IPS DF 4.7 (cell line): ENCODE data around the gene SEMA3C.

Source experiments
- DNase-seq: peaks from one replicate; pipeline ENCODE4 v3.0.0-alpha.2; 2013; ENCODE audit warnings: low spot score; ENCODE audit errors: extremely low read depth

SEMA3C gene

DNA sequence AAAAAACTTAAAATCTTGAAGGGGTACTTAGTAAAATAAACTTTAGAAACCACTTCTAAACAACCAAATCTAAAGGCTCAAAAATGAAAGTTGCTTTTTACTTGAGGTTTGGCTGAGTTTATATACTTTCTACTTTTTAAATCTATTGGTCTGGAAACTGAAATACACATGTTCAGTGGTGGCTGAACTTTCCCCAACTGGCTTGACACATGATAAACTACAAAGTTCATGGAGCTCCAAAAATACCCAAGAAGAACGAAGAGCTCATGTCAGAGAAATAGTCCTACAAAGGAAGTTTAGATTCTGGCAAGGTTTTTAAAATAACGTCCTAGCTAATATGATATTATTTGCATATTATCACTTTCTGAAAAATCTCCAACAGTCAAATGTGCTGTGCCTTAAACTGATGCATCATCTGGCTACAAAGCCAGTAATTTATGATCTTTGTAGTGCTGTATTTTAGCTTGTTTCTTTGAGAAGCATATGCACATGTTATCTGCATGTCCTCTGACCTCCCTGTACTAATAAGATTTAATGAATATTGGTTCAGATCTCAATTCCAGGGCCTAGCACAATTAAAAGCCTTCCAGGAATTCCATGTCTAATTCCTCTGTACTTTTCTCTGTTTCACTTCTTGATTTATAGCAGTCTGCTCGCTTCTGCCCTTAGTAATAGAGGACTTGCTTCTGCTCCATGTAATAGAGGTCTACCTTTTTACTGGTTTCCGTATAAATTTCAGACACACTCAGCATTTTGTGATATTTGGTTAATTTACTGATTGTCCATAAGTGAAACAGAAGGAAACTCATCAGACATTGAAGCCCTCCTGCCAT, 28.2 kb downstream of the SEMA3C start:
- no peak for DNase-seq

DNA sequence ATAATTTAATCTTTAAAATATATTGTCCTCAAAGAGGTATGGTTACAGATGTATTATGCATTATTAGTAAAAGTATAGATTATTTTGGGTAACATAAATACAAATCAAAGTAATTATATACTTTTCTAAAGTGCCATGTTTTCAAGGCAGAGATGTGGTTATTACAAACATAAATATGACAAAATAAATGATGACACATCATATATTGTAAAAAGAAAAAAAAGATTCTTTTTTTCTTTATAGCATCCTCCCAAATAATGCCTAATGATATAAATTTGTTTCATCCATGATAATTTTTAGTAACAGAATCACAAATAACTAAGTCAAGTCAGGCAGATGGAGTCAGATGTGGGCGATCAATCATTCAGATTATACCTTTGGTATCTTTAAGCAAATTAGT, 29.3 kb downstream of the SEMA3C start:
- no peak for DNase-seq

DNA sequence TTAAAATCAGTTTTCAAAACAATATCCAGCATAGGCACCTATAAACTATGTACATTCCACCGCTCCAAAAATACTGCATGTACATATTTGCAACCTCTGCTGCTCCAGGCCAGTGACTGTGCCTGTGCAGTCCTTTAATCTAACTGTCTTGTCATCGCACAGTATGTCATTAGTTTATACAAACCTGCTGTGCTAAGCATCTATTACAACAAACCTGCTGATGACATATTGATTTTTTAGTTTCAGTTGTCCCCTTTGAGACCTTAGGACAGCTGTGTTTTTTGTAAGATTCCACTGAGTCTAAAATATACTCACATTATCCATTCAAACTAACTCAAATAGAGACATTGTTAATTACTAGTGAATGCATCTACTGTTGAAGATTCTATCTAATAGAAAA, 33.1 kb downstream of the SEMA3C start:
- DNase-seq, result no peak

DNA sequence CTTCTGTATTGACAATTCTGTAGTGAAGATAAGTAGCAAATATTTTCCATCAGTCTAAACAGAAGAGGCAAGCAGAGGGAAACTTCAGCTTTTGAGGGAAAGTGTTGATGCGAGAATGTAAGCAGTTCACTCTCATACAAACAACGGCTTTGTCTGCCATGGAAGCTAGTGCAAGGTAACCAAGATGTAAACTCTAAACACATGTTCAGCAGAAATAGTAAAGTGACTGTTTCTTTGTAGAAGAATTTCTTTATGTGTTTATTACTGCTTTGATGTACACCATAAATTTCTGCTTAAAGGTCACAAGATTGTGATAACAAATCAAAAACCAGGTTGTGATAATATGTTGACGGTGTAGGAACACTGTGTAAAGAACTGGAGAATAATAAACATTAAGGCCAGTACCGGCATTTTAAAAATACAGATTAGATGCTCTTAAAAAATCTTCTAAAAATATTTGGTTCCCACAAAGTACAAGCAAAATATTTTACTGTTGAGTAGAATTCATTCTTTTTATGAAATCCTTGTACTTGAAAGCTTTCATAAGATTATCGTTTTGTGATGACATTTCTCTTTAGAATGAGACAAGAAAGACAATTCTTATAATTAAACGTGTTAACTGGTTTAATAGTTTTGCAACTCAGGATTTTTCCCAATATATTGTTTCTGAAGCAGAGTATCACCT, 34.2 kb downstream of the SEMA3C start:
- no peak for DNase-seq

DNA sequence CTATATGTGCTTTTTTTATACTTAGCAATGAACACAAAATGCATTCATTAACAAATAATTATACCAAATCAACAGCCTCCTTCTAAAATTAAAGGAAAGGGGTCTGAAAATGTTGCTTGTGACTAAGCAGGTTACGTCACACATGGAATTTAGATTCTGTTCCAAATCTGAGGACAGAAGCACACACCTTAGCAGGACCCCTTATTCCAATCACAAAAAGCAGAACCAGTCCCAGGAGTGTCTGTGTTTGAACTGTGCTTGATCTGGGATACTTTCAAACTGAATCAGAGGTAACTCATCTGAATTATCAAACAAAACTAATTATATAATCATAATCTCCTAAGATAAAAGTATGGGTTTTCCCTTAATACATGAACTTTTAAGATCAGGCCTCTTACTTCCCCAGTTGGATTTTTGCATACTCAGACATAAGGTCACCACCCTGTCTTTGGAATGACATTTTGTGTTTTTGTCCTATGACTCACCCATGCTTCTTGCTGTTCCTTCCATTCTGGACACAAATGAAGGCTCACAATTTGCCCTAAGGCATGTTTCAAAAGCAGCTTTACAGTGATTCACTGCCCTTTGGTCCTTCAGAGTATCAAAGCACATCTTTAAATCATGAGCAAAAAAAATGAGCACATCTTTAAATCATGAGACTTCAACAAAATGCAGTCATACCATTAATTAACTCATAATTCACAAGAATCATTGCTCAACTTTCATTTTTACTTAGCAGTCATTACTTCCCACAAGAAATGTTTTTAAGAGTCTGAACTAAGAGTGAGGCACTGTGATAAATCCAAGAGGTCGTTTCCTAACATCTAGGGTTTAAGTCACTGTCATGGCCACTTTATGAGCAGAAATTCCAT, 35.5 kb downstream of the SEMA3C start:
- no peak for DNase-seq

DNA sequence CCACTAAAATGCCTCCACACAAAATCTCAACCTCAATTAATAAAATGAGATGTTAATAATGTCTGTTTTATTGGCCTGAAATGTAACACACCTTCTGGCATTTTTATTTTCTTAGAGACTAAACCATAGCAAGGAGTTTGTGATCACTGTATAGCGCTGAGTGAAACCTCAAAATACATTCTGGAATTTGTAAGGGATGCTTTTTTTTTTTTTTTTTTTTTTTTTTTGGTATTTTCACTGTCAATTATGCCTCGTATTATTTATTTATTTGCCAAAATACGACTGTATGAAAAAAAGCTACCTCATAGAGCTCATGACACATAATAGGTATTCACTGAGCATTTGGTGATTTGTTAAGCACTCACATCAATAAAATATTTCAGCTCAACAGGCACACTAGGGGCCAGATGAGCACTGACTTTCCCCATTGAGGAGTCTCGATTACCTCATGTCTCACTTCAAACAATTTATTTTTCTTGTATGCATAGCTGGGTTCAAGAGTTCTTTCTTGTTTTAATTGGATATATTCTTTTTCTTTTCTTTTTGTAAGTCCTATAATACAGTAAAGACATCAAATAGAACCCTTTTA, 36.5 kb downstream of the SEMA3C start:
- no peak for DNase-seq

DNA sequence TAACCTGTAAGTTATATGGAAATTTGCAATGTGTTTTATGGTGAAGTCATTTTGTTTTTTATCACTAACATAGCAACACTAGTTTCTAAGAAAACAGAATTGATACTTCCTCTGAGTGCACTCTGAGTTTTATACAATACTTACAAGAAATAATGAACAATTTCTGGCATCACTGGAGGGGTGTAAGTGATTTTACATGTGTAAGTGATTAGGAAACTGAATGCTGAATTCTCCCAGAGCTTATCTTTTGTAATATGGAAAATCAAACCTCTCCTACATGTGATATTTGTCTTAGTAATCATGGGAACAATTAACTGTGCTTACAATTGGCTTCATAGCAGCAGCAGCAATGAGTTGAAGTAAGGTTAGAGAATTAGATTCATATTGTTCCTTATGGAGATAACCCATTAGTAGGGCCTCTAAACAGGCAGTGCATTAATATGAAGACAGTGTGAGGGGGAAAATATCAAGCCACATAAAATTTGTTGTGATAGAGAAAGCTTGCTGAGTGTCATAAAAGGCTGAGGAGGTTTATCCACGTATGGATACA, 37.4 kb downstream of the SEMA3C start:
- DNase-seq, result no peak

DNA sequence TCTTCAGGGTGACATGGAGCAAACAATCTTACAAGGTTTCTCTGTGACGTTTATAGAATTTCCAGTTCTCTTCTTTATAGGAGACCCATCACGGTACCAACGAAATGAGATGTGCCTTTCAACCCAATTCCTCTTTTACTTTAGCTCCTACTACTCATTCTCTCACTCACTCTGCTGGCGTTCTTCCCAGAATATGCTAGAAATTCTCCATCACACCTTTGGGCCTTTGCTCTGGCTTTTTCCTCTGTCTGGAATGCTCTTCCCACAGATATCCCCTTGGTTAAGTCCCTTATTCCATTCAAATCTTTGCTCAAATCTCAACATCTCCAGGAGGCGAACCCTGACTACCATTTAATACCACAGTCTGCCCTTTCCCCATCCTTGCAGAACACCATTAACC, 39.0 kb downstream of the SEMA3C start:
- no peak for DNase-seq

DNA sequence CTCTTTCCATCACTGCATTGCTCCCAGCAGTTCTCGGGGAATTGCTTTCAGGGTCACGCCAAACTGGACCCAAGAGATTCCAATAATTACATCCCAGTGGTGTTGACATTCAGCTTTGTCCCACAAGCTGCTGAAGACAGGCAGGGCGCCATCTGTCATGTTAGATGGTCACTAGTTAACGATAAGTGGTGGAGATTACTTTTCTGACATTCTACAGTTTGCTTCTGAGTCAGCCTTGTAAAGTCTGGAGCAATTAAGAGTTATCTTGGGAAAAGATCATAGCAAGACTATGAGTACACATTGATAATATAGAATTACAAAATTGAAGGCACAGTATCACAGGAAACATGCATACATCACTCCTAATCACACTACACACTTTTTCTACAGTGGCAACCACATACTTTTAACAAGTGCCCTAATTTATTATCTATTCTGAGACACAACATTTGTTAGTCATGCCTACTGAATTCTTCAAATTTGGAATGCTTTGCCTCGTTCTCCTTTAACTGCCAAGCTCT, 41.9 kb downstream of the SEMA3C start:
- no peak for DNase-seq

DNA sequence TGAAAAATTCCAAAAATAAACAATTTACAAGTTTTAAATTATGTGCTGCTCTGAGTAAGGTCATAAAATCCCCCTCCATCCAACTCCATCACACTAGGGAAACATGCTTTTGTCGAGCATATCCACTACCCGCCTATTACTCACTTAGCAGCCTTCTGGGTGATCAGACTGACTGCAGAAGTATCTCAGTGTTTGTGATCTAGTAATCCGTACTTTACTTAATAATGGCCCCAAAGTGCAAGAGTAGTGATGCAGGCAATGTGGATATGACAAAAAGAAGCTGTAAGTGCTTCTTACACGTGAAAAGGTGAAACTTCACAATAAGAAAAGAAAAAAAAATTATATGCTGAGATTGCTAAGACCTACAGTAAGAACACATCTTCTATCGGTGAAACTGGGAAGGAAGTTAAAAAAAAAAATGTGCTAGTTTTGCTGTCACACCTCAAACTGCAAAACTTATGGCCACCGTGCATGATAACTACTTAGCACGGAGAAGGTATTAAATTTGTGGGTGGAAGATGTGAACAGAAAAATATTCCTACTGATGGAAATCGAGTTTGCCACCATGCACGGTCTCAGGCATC, 43.2 kb downstream of the SEMA3C start:
- DNase-seq, result no peak

DNA sequence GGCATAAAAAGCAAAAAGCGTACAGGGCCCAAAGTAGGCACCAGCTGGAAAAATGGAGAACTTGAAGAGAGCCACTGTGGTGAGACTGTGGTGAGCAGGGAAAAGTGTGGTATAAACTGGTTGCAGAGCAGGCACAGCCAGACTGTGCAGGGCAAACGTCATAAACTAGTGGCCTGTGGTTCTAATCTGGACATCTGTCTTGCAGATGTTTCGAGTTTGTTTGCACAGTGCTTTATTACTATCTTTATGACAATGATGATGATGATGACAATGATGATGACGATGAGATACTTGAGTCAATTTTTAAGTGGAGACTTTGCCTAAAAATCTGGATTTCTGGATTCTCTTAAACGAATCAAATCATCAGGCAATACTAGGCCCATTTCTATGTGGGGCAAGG, 45.7 kb downstream of the SEMA3C start:
- no peak for DNase-seq

DNA sequence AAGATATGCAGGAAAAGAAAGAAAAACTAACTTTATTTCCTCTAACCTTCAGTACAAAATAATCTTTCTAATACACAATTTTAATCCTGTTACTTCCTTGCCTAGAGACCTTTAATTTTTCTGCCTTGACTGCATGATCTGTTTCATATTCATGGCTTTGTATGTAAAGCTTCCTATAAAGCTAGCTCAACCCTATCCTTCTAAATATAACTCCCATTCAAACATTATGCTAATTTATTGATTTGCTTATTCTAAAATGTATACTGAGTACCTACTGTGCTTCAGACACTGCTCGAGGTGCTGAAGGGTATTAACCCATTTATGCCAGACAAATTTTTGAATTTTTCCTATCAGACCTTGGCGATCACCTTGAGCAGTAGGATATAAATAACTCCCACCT, 47.6 kb downstream of the SEMA3C start:
- DNase-seq, result no peak

DNA sequence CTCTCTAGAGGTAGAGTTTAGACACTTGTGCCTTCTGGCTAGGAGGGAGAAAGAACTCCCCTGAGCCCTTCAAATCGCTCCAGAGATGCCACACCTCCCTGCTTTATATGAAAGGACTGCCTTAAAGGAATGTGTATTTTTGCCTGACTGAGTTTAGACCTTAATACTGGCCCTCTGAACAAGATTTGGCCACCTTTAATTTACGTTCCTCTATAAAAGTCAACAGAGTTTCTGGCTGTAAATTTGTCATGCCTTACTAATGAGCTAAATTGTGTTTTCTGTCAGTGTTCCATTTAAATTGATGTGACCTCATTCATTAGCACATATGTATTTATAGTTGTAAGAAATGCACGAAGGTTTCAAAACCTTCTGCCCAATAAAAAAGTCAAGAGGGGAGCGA, 48.0 kb downstream of the SEMA3C start:
- DNase-seq, result no peak

DNA sequence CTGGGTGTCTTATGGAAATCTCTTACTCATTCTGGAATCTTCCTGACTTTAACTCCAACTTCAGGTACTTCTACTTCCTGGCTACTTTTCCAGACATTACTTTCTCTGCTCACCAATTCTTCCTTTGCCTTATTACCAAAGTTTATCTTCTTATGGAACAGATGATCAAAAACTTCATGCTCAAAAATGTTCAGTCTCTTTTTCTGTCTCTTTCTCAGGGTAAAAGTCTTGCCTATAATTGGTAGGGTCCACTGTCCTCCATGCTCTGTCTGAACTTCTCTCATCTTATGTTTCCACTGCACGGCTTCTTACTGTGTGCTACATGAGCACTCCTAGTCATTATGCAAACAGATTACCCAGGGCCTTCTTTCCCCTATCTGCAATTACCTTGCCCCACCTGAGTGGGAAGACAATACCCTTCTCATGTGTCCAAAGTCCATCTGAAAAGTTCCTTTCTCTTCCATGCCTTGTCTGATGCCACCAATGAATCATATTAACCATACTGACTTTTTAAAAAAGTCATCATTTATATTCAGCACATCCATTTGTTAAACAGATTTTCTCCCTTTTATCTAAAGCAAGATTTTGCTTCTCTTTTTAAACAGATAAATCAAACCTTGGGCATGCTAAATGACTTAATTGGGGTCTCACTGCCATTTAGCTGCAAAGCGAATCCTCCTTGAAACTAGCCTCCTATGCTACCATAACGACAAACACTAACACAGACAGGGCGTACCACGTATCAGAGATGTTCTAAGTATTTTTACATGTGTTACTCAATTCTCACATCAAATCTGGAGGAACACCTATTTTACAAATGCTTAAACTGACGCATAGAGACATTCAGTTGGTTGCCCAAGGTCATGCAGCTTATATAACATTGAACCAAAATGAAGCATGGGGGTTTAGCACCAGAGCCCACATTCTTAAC, 48.8 kb downstream of the SEMA3C start:
- no peak for DNase-seq

DNA sequence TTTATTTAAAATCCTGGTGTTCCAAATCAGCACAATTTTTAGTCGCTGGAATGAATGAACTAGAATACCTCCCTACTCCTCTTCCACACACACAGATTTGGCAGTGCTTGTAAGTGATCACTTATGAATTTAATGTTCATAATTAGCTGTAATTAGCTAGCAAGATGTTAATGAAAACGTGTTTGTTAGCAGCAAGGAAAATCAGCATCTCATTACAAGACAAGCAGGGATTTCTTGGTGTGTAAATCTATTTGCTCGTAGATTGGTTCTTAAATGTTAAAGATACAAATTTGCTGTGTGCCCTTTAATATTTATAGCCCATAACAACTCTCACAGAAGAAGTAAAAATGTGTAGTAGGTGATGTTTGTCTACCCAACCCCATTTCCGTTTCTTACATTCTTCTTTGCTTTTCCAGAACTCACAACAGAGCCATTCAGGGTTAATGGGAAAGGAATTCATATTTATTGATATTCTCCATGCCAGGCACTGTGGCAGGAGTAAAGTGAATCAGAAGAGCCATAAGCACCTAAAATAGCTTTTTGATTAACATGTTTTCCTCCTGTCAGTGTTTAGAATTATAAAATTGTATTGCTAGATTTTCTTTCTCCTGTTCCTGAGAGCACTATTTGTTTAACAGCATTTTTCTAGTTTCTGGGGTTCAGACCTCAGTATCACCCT, 49.6 kb downstream of the SEMA3C start:
- DNase-seq, result no peak

DNA sequence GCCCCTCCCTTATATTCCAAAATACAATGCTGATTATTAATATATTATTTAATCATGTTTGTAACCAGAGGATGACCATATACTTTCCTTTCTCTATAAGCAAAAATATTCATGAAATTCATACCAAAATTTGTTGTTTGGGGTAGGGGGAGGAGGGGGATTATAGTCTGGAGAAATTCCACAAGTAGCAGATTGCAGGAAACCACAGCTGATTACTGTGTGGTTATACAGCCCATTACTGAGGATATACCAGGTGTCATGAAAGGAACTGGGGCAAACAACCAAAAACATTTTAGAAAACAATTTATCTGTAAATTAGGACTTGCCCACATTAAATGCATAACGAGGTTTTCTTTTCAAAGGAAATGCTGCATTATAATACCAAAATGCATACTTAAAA, 50.3 kb downstream of the SEMA3C start:
- no peak for DNase-seq

DNA sequence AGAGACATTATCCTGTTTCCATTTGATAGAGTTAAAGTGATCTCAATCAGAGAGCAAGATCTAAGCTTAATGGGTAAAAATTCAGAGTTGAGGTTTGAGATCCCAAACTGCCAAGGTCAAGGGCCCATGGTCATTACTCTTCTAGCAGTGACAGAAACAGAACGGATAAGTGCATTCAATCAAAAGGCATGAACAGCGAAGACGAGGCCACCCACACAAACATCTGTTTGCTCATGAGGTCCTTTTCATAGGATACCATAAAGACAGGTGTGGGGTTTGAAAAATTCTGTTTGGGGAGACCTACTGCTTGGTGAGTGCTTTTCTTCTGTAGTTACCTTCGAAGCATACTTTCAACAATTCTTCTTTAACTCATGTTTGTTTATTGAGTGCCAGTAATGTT, 58.3 kb downstream of the SEMA3C start:
- no peak for DNase-seq

DNA sequence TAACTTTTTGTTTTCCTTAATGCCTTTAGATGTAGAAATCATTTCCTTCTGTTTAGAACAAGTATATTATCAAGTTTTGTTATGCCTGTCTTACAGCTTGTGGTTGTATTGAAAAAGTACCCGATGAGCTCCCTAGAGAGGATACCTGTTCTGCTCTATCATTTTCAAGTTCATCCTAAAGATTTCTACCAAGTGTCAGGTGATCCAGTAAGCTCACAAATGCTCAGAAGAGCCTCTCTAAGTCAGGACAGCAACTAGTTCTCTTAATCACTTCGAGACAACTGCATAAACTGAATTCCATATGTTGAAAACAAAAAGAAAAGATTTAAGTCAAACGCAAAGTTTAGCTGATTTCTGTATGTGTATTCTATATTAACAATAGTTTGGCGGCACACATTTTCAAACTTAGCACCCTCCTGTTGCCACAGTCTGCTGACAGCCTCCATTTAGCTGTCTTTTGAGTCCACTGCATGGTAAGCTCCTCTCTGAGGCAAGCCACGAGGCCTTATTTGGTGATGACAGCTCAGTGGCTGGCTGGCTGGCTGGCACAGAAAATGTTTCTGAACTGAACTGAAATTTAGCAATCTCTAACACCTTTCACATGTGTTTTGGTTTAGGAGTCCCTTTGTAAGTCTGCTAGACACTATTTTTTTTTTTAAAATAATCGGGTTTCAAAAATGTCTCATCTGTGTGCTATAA, 59.4 kb downstream of the SEMA3C start:
- no peak for DNase-seq
